ENCODE data around the gene HHIPL2.

Gene HHIPL2
- total RNA-seq, result 0.27 to 0.62 reads per million in 2 donors

DNA sequence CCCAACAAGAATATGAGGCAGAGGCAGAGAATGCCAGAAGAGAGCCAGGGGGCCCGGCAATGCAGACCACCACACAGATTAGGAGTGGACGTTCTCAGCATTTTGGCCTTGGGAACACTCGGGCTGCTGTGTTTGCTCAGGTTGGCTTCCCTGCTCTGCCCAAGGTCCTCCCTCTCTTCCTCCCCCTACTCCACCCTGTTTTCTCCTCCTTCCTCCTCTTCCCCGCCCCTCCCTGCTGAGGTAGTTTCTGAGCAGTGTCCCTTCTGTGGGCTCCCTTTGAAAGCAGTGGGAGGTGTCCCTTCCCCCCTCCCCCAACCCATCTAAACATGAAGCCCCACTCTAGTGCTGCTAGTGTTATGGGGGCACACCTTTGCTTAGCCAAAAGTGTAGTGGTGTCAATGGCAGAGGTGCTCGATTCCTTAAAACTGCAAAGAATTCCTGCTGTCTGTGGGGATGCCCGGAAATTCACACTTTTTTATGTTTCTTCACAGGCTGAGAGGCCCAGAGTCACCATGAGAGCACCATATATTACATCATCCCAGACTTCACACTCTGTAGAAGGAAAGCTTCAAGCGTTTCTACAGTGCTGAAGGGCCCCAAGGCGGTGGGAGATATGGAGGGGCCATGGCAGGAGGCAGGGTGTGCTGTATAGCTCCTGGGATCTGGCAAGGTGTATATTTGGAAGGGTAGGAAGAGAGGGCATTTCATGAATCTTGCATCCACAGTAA lies at the start of gene HHIPL2:
TSS of gene HHIPL2 (minus strand) at position 161 of the 728 bp plus-strand sequence. CDS start at position 101, 60 bp downstream.
- DNase-seq, result no peak

DNA sequence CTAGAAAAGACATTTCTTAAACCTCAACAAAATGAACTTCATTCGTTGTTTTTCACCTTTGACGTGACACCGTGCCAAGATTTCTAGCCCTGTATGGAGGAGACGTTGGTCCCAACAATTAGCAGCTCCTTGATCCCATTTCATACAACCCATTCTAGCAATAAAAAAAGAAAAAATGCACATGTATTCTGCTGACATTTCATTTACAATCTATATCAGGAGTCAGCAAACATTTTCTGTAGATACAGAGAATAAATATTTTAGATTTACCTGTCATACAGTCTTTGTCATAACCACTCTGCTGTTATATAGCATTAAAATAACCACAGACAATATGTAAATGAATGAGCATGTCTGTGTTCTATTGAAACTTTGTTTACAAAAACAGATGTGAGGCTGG lies 48.8 kb upstream of the HHIPL2 start:
- DNase-seq, result no peak

DNA sequence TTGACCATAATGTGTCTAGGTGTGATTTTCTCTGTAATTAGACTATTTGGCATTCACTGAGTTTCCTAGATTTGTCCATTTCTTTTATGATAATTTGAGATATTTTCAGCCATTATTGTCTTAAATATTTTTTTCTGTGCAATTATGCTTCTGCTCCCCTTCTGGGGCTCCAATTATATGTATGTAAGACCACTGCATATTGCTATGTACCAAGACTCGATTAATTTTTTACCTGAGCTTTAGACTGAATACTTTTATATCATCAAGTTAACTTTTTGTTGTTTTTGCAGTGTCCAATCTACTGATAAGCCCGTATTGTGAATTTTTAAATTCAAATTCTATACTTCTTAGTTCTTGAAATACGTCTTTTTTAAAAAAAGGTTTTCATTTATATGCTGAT lies 46.9 kb upstream of the HHIPL2 start:
- DNase-seq, result no peak

- no peak for DNase-seq
Observed at GRCh38 chr1:222592171-222592570, 44.3 kb upstream of the HHIPL2 start.

- DNase-seq, result peak; percentile 69 to 93 (median 76)
Observed at GRCh38 chr1:222589462-222590302, 41.8 kb upstream of the HHIPL2 start, which contains the start of gene TAF1A. TSS of gene TAF1A (minus strand) at chr1:222589933.

- no peak for DNase-seq
Observed at GRCh38 chr1:222588135-222588534, 40.2 kb upstream of the HHIPL2 start.

- DNase-seq, result no peak
Observed at GRCh38 chr1:222586842-222587241, 38.9 kb upstream of the HHIPL2 start.

- no peak for DNase-seq
Observed at GRCh38 chr1:222583079-222583478, 35.2 kb upstream of the HHIPL2 start.

- no peak for DNase-seq
Observed at GRCh38 chr1:222582099-222582774, 34.3 kb upstream of the HHIPL2 start.

DNA sequence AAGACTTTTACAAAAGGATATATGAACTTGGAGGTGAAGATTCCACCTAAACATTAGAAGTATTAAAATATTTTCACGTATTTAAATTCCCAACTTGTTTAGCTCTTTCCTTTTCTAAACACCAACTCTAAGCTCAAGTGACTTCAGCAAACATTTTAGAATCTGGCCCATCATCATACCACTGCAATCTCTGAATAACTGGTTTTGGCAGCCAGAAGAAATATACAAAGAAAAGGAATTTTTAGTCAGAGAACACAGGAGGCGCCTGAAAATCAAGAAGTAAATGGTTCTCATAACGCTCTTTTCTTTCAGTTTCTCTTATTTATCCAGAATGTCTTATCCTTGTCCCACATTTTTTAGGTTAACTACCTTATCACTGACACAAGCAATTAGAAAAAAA lies 31.4 kb upstream of the HHIPL2 start:
- DNase-seq, result no peak

- DNase-seq, result no peak
Observed at GRCh38 chr1:222570837-222571236, 22.9 kb upstream of the HHIPL2 start.

GRCh38 chr1:222561656-222562055 lies 13.8 kb upstream of the HHIPL2 start:
- no peak for DNase-seq

GRCh38 chr1:222557574-222557973 lies 9.7 kb upstream of the HHIPL2 start:
- DNase-seq, result no peak

- DNase-seq, result no peak
Observed at GRCh38 chr1:222557148-222557547, 9.2 kb upstream of the HHIPL2 start.

- DNase-seq, result no peak
Observed at GRCh38 chr1:222555992-222556615, 8.2 kb upstream of the HHIPL2 start.

DNA sequence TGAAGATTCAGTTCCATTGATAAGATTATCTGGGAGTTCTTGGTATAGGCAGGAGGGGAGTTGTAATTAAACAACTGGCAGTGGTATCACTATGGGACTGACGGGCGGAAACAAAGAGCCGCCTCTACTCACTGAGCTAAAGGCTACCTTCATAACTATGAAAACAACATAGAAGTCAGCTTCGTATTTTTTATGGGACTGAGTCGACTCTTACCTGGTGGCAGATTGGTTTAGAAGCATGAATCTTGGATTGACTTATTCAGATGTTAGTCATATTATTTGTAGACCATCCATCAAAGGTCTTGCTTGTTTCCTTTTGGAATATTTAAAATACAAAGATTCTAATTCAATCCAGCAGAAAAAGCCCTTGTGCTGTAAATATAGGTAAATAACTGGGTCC lies 6.3 kb upstream of the HHIPL2 start:
- no peak for DNase-seq

DNA sequence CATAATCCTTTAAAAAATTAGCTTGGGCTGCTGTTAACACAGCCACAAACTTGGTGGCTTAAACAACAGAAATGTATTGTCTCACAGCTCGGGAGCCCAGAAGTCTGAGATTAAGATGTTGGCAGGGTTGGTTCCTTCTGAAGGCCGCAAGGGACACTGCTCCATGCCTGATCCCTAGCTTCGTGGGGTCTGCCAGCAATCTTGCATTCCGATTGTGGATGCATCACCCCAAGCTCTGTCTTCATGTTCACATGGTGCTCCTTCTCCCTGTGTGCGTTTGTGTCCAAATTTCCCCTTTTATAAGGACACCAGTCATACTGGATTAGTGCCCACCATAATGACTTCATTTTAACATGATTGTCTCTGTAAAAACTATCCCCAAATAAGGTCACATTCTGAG lies 5.0 kb upstream of the HHIPL2 start:
- no peak for DNase-seq

DNA sequence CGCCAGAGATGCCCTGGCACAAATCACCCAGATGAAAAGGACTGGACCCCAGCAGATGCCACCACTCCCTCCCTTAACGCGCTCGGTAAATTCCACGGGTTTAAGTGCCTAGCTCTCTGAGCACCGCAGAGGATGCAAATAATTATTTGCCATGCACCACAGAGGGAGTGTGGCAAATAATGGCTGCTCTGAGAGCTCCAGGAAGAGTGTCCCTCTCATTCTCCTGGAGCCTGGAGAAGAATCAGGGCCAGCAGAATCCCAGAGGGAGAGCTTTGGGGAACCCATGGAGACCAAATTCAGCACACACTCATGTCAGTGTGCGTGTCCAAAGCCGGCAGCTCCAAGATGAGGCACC lies 667 bp downstream of the HHIPL2 start:
- DNase-seq, result no peak

- DNase-seq, result no peak
Observed at GRCh38 chr1:222546548-222547259, 1.2 kb downstream of the HHIPL2 start.

DNA sequence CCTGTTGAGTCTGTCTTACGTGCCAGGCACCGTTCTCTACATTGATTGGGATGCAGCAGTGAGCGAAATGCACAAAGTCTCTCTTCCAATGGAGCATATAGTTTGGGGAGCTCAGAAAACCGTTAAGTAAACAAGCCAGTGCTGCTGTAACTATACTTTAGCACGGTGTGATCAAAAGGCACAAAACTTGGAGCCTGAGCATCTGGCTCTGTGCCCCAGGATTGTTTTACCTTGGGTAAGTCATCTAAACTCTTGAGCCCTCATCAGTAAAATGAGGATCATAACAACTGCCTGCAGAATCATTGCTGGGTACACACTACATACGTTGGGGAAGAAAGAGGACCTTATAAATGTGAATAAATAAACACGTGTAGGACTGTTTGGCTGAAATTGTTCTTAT lies 1.8 kb downstream of the HHIPL2 start:
- no peak for DNase-seq

DNA sequence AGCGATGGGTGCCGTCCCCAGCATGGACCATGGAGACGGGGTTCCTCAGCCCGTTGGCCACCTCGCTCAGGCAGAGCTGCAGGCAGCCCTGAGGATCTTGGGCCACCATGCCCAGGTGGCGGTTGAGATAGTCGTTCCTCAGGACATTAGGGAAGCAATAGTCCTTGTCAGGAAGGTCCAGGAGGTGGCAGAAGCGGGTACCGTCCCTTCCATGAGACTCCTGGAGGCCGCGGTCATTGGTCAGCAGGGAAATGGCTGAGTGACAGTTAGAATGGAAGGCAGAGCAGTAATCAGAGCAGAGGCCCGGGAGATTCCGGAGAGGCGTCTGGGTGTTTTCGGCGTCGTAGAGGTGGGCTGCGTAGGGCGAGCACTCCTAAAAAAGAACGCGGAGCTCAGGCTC lies 4.1 kb downstream of the HHIPL2 start:
- DNase-seq, result no peak

GRCh38 chr1:222540598-222540995 lies 7.3 kb downstream of the HHIPL2 start:
- DNase-seq, result no peak

All from T-helper 2 cell (primary cell).